ENCODE results near the gene RND1.
"Not testable (repeated sequence)": the region's sequence is repeated elsewhere in the genome, so short reads cannot be mapped to it uniquely, and the experiment has no call there.

The RND1 gene

GRCh38 chr12:48866052-48866711, 512 bp upstream of the RND1 start:
- DNase-seq: no peak

DNA sequence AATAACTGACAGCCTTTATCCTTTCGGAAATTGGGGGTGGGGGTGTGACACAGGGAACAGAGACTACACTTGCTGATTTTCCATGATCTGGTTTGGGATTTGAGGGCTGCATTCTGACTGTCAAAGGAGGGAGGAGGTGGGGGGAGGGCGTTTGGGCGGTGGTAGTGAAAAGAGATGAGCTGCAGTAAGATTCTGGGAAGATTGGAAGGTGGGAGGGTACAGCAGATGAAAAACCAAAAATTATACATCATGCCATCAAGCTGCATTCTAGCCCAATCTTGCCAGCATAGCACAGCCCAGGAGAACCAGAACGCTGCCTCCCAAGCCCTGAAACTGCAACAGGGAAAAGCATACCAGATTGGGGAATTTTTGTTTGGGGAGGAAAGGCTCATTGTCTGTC, 2.4 kb downstream of the RND1 start:
- no peak for DNase-seq

- DNase-seq: no peak
Measured at GRCh38 chr12:48862760-48863159, 2.9 kb downstream of the RND1 start.

DNA sequence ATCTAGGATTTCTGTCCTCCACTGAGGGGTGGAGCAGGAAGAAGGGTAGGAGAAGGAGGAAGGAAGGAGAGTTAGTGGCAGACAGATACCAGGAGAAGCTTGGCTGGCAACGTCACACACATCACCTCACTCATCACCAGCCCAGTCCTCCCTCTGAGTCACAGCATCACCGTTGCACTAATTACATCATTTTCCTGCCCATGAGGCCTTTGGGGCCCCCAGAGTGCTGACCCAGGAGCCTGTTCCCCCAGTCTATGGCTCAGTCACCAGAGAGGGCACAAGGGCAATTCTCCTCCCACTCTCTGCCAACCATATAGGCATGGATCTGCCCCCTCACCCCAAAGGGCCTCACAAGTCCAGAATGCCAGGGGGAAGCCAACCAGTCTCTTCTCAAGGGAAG, 4.6 kb downstream of the RND1 start:
- no peak for DNase-seq

GRCh38 chr12:48860236-48860635, 5.4 kb downstream of the RND1 start:
- DNase-seq: not testable (repeated sequence)

DNA sequence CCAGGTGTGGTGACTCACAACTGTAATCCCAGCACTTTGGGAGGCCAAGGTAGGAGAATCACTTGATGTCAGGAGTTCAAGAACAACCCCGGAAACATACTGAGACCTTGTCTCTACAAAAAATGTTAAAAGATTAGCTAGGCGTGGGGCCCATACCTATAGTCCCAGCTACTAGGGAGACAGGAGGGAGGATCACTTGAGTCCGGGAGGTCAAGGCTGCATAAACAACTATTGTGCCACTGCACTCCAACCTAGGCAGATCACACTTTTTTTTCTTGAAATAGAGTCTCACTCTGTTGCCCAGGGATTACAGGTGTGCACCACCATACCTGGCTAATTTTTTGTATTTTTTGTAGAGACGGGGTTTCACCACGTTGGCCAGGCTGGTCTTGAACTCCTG, 6.1 kb downstream of the RND1 start:
- no peak for DNase-seq

DNA sequence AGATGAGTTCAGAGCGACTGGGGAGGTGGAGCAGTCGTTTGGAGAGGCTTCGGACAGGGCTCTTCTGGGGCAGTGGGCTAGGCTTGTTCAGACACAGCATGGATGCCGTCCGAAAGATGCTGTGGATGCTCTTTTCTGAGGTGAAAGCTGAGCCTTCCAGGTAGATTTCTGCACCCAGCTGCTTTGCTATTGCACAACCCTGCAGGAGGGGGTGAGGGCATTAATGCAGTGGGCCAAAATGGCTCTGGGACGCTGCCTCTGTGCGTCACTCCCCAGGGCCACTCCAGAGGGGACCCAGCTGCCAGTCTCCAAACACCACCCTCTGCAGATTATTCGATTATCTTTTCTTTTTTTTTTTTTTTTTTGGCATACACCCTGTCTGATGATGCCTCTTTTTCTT, 7.6 kb downstream of the RND1 start:
- DNase-seq: no peak

GRCh38 chr12:48857278-48857994, 8.2 kb downstream of the RND1 start:
- no peak for DNase-seq

- DNase-seq: no peak
Measured at GRCh38 chr12:48856379-48856778, 9.3 kb downstream of the RND1 start.

DNA sequence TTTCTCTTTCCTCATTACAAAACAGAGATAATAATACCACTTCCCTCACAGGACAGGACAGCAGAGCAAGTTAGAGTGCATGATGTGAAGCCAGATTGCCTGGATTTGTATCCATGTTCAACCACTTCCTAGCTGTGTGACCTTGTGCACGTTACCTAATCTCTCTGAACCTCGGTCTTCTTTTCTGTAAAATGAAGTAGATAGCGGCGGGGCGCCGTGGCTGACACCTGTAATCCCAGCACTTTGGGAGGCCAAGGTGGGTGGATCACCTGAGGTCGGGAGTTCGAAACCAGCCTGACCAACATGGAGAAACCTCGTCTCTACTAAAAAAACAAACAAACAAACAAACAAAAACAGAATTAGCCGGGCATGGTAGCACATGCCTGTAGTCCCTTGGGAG, 10.7 kb downstream of the RND1 start:
- not testable (repeated sequence) for DNase-seq

DNA sequence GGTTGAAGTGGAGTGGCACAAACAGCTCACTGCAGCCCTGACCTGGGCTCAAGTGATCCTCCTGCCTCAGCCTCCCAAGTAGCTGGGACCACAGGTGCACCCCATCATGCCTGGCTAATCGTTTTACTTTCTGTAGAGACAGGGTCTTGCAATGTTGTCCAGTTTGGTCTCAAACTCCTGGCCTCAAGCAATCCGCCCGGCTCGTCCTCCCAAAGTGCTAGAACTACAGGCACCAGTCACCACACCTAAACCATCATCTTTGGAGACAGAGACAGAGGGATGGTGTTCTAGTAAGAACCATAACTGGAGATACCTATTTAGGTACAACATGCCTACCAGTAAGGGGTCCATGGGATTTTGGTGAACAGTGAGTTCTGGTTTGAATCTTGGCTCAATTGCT, 11.2 kb downstream of the RND1 start:
- DNase-seq: no peak

DNA sequence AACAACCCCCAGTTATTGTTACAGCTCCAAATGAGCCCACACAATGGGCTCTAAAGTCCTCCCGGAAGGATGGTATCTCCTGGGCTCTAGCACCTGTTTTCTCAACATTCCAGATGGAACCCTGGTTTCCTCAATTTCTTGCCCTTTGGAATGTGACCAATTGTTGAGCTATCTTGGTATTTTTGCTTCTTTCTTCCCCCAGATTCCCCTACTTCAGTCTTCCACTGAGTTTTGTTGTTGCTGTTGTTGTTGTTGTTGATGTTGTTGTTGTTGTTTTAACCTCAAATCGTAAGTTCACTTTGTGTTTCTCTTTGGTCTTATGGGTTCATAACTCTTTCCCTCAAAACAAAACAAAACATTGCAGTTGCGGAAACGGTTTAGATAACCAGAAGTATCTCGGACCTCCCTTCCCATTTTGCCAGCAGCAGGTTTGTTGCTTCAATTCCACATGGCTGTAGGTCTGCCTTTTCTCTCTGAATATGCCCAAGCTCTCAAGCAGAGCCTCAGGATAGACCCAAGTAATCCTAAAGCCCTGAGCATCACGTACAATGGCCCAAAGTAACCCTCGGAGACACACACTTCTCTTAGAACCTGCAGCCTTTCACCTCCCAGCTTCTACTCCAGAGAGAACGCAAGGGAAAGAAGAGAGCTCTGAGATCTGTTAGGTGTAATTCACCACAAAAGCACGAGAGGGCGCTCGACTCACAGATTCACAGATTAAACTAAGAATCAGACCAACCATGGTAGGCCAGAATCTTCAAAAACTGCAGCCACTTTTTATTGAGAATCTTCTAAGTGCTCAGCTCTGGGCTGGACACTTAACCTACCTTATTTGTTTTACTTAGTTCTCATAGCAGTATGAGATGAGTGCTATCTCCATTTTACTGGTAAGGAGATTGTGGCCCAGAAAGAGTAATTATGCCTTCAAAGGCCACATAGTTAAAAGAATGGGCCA, 12.7 kb downstream of the RND1 start:
- peak; percentile 93 for DNase-seq

DNA sequence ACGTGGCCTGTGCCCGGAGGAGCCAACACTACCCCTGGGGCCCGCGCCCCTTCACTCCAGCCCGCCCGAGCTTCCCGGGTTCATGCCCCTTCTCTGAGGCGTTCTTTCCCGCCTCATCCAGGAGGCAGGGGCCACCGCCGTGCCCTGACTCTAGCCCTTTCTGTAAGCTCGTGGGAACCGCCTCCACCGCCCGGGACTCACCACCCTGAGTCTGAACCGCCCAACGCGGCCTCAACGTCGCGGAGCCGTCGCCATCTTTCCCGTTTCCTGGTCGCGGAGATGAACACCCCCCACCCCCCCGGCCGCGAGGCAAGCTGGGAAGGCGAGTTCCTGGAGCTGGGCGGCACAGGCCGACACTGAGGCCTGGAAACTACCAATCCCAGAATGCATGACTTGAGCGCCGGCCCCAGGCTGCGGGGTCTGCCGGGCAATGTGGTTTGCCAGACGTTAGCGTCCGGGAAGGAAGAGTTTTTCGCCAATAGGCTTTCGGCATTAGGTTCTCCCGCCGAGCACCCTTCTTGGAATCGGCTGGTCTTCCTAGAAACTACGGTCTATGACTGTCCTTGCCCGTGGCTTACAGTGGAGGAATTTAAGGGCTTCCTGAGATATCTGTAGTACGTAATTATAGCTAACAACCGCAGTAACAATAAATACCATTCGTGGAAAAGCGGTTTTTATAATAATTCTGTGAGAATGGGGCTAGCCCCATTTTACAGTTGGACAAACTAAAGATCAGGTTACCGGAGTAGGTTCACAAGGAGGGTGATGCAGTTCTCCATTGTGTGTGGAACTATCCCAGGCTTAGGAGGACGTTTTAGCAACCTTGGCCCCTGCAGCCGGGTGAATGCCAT, 13.6 kb downstream of the RND1 start, which contains the start of gene DDX23:
Gene DDX23, minus strand, starts transcription at position 281 of the 851 bp plus-strand sequence. CDS start 6,381 bp downstream, outside the sequence.
- peak; percentile 95 for DNase-seq

GRCh38 chr12:48842021-48842420, 23.6 kb downstream of the RND1 start:
- DNase-seq: not testable (repeated sequence)

- no peak for DNase-seq
Measured at GRCh38 chr12:48838048-48838447, 27.6 kb downstream of the RND1 start.

DNA sequence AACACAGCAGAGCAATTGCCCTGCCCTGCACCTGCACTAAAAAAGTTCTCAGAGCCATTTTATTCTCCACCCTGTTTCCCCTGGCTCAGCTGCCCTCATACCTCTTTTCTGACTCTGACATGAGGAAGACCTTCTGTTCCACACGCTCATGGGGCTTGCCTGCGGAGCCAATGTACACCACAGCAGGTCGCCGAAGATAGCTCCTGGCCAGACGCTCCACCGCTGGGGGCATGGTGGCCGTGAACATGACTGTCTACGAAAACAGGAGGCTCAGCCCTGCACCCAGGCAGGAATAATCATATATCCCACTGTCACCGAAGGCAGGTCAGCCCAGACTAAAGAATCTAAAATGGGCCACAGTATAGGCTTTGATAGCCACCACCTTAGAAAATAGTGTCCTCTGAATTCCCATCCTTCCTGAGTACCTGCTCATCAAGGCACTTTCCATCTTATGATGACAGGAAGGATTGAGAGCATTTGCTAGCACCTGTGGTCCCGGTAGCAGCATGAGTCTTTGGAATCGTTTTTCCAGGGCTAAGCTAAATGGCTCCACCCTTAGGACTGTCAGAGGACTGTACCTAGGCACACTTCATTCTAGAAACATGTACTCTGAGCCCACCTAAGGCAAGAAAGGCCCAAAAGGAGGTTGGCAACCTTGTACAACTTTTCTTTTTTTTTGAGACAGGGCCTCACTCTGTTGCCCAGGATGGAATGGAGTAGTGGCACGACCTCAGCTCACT, 33.2 kb downstream of the RND1 start:
- DNase-seq: no peak

DNA sequence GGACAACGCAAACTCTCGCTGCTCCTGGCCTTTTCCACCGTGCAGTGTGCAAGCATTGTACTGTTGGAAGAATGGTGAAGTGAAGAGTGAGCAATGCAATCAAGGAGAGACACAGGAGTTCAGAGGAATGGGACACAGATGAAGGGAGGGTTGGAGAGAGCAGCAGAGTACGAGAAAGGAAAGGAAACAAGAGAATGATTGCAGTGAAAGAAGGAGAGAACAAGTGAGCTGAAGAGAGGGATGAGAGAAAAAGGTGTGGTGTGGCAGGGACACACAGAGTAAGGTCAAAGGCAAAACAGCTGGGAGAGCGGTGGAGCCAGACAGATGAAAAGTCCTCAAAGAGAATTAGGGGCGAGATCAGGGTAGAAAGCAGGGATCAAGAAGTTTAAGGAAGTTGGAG, 34.4 kb downstream of the RND1 start:
- DNase-seq: no peak

- no peak for DNase-seq
Measured at GRCh38 chr12:48828841-48829575, 36.7 kb downstream of the RND1 start.

DNA sequence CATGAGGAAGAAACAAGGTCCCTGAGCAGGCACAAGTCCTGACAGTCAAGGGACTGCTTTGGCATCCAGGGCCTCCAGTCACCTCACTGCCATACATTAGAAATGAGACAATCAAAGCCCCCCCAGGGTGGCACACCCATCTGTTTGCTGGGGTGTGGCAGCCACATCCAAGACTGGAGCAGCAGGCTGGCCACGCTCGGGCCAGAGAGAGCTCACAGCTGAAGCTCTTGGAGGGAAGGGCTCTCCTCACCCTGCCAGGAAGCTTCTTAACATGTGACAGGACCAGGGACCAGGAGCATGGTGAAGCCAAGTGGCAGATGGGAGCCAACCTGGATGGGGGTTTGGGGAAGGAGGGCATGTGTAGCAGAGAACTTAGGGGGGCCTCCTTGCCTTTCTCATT, 37.4 kb downstream of the RND1 start:
- no peak for DNase-seq

DNA sequence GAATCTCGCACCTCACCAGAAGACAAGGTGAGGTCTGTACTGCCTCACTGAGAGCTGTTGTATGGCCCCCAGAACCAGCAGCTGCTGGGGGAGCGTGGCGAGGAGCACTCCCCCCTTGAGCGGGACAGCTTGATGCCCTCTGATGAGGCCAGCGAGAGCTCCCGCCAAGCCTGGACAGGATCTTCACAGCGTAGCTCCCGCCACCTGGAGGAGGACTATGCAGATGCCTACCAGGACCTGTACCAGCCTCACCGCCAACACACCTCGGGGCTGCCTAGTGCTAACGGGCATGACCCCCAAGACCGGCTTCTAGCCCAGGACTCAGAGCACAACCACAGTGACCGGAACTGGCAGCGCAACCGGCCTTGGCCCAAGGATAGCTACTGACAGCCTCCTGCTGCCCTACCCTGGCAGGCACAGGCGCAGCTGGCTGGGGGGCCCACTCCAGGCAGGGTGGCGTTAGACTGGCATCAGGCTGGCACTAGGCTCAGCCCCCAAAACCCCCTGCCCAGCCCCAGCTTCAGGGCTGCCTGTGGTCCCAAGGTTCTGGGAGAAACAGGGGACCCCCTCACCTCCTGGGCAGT, 38.1 kb downstream of the RND1 start:
- no peak for DNase-seq

DNA sequence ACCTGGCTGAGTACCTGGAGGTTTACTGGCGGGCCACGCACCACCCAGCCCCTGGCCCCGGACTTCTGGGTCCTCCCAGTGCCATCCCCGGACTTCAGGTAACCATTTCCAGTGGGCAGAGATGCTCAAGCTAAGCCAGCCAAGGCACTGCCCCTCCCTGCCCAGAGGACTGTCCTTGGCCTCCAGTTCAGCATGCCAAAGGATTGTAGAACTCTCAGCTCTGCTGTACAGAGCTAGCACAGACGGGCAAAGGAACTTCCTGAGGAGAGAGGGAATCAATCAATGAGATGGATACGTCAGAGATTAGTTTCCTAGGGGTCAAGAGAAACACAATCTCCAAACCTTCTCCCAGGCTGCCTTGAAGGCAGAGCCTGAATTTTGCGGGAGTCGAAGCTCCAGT, 38.6 kb downstream of the RND1 start:
- no peak for DNase-seq
